ENCODE measurements around the gene NSUN2. TPM values are rescaled to one million over a fixed set of nuclear protein-coding genes. Genes with fewer than 3 reads are reported as not detected.

Gene NSUN2
- 10 to 100 TPM; 43.8 to 52.7 TPM for total RNA-seq
- 10 to 100 TPM; 36.6 to 44.3 TPM for polyA plus RNA-seq
- long read RNA-seq, donor 1, transcript NSUN2-201 (19 exons, 3,303 nt), result major isoform, 7 of 52 reads
- long read RNA-seq, donor 1, partial matches to known transcripts, result 44 of 52 reads
- long read RNA-seq, donor 1, other reads (novel, unspliced or antisense), result 0 of 52 reads
- long read RNA-seq, donor 2, partial matches to known transcripts, result 0 of 3 reads
- long read RNA-seq, donor 2, other reads (novel, unspliced or antisense), result 0 of 3 reads
- long read RNA-seq, donor 3, partial matches to known transcripts, result 0 of 5 reads
- long read RNA-seq, donor 3, other reads (novel, unspliced or antisense), result 0 of 5 reads
- long read RNA-seq, donor 4, partial matches to known transcripts, result 0 of 4 reads
- long read RNA-seq, donor 4, other reads (novel, unspliced or antisense), result 0 of 4 reads
- long read RNA-seq, donor 5, partial matches to known transcripts, result 0 of 4 reads
- long read RNA-seq, donor 5, other reads (novel, unspliced or antisense), result 0 of 4 reads

- 0 to 1% methylated on average over 66 of the region's 66 CpGs for WGBS, 2 donors
- Histone ChIP-seq H3K36me3 (ENCODE audit: control insufficient read depth in 4 of 4, insufficient read depth in 4 of 4, low read length in 4 of 4) (peaks cover 5 to 15% (median 10%) of the 10 kb centered on the region in 4 donors), H3K27ac (ENCODE audit: low read depth in 1 of 2, low read length in 1 of 2) (peak within 1 kb of the TSS; percentile 96 to 98), H3K9ac (ENCODE audit: insufficient read depth in 1 of 2, low read length in 2 of 2) (peak within 1 kb of the TSS; percentile 73 to 92), H3K4me3 (peak within 1 kb of the TSS; percentile 98), H3K9me3 (ENCODE audit: control insufficient read depth in 4 of 4, insufficient read depth in 3 of 4, low read length in 3 of 4) (no peaks in the 10 kb centered on the region), H3K4me1 (ENCODE audit: control insufficient read depth in 5 of 5, insufficient read depth in 5 of 5, low read length in 5 of 5) (peaks cover 0 to 17% (median 7%) of the 10 kb centered on the region in 5 donors), H3K27me3 (ENCODE audit: control insufficient read depth in 3 of 3, insufficient read depth in 3 of 3, low read length in 2 of 3) (no peaks in the 10 kb centered on the region)
- ATAC-seq (ENCODE audit: insufficient read depth, low FRiP score) (peak; percentile 96), DNase-seq (peak; percentile 93 to 96 (median 94))
- no peak for TF ChIP-seq CTCF (IDR thresholded peaks at IDR 0.05; ENCODE audit: control extremely low read depth, extremely low read depth)
Observed at GRCh38 chr5:6632888-6633468, at the start of gene NSUN2, which contains the start of gene SRD5A1. Gene NSUN2 (minus strand): TSS chr5:6633044. CDS start chr5:6632979, 65 bp downstream. Gene SRD5A1 (plus strand): TSS chr5:6633440. CDS start chr5:6633577, 137 bp downstream.

GRCh38 chr5:6682239-6682638, 49.4 kb upstream of the NSUN2 start:
- Histone ChIP-seq H3K4me3 (no peak overlapping the region), H3K4me1 (ENCODE audit: control insufficient read depth in 5 of 5, insufficient read depth in 5 of 5, low read length in 5 of 5) (peaks cover 0 to 3% (median 0%) of the 10 kb centered on the region in 5 donors), H3K9ac (ENCODE audit: insufficient read depth in 1 of 2, low read length in 2 of 2) (no peak overlapping the region), H3K27me3 (ENCODE audit: control insufficient read depth in 3 of 3, insufficient read depth in 3 of 3, low read length in 2 of 3) (peaks cover 0 to 2% (median 0%) of the 10 kb centered on the region in 3 donors), H3K9me3 (ENCODE audit: control insufficient read depth in 4 of 4, insufficient read depth in 3 of 4, low read length in 3 of 4) (peaks cover 0 to 3% (median 0%) of the 10 kb centered on the region in 4 donors), H3K27ac (ENCODE audit: low read depth in 1 of 2, low read length in 1 of 2) (no peak overlapping the region), H3K36me3 (ENCODE audit: control insufficient read depth in 4 of 4, insufficient read depth in 4 of 4, low read length in 4 of 4) (no peaks in the 10 kb centered on the region)
- no peak for TF ChIP-seq CTCF (IDR thresholded peaks at IDR 0.05; ENCODE audit: control extremely low read depth, extremely low read depth)
- WGBS, 2 donors, result 49 to 66% methylated on average over 10 to 11 of the region's 11 CpGs
- no peak for ATAC-seq (ENCODE audit: insufficient read depth, low FRiP score)
- no peak for DNase-seq

GRCh38 chr5:6681682-6682081, 48.8 kb upstream of the NSUN2 start:
- H3K9ac ChIP-seq (ENCODE audit: insufficient read depth in 1 of 2, low read length in 2 of 2), result no peak overlapping the region
- no peak for DNase-seq
- no peaks in the 10 kb centered on the region for H3K4me1 ChIP-seq (ENCODE audit: control insufficient read depth in 5 of 5, insufficient read depth in 5 of 5, low read length in 5 of 5)
- no peak overlapping the region for H3K27ac ChIP-seq (ENCODE audit: low read depth in 1 of 2, low read length in 1 of 2)
- no peak for ATAC-seq (ENCODE audit: insufficient read depth, low FRiP score)
- H3K36me3 ChIP-seq (ENCODE audit: control insufficient read depth in 4 of 4, insufficient read depth in 4 of 4, low read length in 4 of 4), result no peaks in the 10 kb centered on the region
- H3K4me3 ChIP-seq, result no peak overlapping the region
- peaks cover 0 to 2% (median 0%) of the 10 kb centered on the region in 3 donors for H3K27me3 ChIP-seq (ENCODE audit: control insufficient read depth in 3 of 3, insufficient read depth in 3 of 3, low read length in 2 of 3)
- peaks cover 0 to 3% (median 0%) of the 10 kb centered on the region in 4 donors for H3K9me3 ChIP-seq (ENCODE audit: control insufficient read depth in 4 of 4, insufficient read depth in 3 of 4, low read length in 3 of 4)
- 47 to 87% methylated on average over 2 of the region's 2 CpGs for WGBS, 2 donors
- TF ChIP-seq CTCF (IDR thresholded peaks at IDR 0.05; ENCODE audit: control extremely low read depth, extremely low read depth), result no peak
